GM12872 (cell line): Measurements from ENCODE around the gene RNF13.

Experiments used
- TF ChIP-seq, protein P1 (sequence below): IDR thresholded peaks from 3 replicates; pipeline ENCODE4 v1.5.1; 2011; ENCODE audit warnings: low read depth, mild to moderate bottlenecking, low read length, moderate library complexity; ENCODE audit not compliant: insufficient read depth

RNF13 gene

GRCh38 chr3:149998946-149999345, 185.9 kb downstream of the RNF13 start:
- TF ChIP-seq, protein P1, sequence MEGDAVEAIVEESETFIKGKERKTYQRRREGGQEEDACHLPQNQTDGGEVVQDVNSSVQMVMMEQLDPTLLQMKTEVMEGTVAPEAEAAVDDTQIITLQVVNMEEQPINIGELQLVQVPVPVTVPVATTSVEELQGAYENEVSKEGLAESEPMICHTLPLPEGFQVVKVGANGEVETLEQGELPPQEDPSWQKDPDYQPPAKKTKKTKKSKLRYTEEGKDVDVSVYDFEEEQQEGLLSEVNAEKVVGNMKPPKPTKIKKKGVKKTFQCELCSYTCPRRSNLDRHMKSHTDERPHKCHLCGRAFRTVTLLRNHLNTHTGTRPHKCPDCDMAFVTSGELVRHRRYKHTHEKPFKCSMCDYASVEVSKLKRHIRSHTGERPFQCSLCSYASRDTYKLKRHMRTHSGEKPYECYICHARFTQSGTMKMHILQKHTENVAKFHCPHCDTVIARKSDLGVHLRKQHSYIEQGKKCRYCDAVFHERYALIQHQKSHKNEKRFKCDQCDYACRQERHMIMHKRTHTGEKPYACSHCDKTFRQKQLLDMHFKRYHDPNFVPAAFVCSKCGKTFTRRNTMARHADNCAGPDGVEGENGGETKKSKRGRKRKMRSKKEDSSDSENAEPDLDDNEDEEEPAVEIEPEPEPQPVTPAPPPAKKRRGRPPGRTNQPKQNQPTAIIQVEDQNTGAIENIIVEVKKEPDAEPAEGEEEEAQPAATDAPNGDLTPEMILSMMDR = no peak

GRCh38 chr3:149999421-149999820, 186.4 kb downstream of the RNF13 start:
- TF ChIP-seq, protein P1 = no peak

- TF ChIP-seq, protein P1 = no peak
Observed at GRCh38 chr3:150000641-150001040, 187.6 kb downstream of the RNF13 start.

- TF ChIP-seq, protein P1 = no peak
Observed at GRCh38 chr3:150005243-150006112, 192.5 kb downstream of the RNF13 start.

GRCh38 chr3:150006794-150007193, 193.8 kb downstream of the RNF13 start:
- TF ChIP-seq, protein P1 = no peak
